ENCODE results near the gene ZNF441. TPM values are rescaled to one million over a fixed set of nuclear protein-coding genes. Genes with fewer than 3 reads are reported as not detected.
A peak's percentile ranks its signal among the peaks of the same experiment; 100 is the strongest.

ZNF441 gene
- total and polyA plus RNA-seq, 2 of the 13 experiments (the other 11 are each of a cell fraction or from before 2014, with no cell fraction given) = 2.8 to 10.0 TPM

DNA sequence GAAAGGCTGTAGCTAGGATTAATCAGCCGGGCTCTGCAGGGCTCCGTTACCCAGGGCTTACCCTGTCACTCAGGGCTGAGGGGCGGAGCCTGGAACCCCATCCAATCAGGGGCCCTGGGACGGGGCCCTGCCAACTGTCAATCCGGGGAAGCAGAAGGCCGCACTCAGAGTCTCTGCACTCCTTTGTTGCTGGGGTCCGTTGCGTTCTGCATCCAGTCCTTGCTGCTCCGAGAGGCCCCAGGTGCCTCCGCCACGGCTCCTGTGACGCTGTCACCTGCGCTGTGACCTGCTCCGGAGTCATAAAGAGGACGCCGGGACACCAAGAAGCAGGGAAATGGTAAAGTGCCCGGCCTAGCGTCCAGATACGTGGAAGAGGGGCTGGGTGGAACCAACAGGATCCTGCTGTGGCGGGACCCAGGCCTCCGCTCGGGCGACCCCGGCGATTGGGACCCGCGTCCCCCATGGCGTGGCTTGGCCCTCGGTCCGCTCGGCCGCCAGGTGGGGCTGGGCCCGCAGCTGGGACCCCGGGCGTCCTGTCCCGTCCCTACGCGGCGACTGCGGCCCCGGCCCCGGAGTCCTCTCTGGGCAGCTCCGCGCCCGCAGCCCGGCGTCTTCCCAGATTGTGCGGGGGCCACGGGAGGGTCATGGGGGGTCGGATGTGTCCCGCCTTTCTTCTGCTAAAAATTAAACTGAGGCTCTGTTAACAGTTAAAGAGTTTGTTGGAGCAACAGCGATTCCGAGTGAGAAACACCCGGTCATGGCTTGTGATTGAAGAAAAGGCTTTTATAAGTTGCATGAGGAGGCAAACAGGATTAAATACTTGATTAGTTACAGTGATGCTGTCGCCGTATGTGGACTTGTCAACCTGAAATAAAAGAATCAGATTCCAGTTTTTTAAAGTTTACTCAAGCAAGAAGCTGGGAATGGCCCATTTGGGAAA is 31.9 kb downstream of the ZNF441 start, which contains the start of gene ZNF491 (continued):
- TF ChIP-seq, protein P1, sequence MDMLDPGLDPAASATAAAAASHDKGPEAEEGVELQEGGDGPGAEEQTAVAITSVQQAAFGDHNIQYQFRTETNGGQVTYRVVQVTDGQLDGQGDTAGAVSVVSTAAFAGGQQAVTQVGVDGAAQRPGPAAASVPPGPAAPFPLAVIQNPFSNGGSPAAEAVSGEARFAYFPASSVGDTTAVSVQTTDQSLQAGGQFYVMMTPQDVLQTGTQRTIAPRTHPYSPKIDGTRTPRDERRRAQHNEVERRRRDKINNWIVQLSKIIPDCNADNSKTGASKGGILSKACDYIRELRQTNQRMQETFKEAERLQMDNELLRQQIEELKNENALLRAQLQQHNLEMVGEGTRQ (IDR thresholded peaks at IDR 0.05; ENCODE audit: low read depth, low read length) = no peak
- TF ChIP-seq, protein P1 (CRISPR knock-in tag; IDR thresholded peaks at IDR 0.05; ENCODE audit: borderline replicate concordance) = no peak
- TF ChIP-seq MLLT10 (CRISPR knock-in tag; IDR thresholded peaks at IDR 0.05) = no peak
- TF ChIP-seq ZNF335 (CRISPR knock-in tag; IDR thresholded peaks at IDR 0.05) = no peak
- TF ChIP-seq TOE1 (CRISPR knock-in tag; IDR thresholded peaks at IDR 0.05) = no peak
- TF ChIP-seq NFRKB (IDR thresholded peaks at IDR 0.05) = no peak
- TF ChIP-seq ATAD3A (CRISPR knock-in tag; IDR thresholded peaks at IDR 0.05) = no peak
- peak; percentile 64; the same call in 1 of the 2 replicates for TF ChIP-seq ZNF329 (CRISPR knock-in tag; IDR thresholded peaks at IDR 0.05; ENCODE audit: low read depth)
- TF ChIP-seq KLF12 (CRISPR knock-in tag; IDR thresholded peaks at IDR 0.05; ENCODE audit: borderline replicate concordance) = no peak; the same call in none of the 2 replicates
- TF ChIP-seq ADNP (CRISPR knock-in tag; IDR thresholded peaks at IDR 0.05) = no peak
- TF ChIP-seq ZNF788 (CRISPR knock-in tag; IDR thresholded peaks at IDR 0.05; ENCODE audit: borderline replicate concordance) = peak; percentile 8; the same call in 1 of the 2 replicates
- TF ChIP-seq SNAPC5 (CRISPR knock-in tag; IDR thresholded peaks at IDR 0.05; ENCODE audit: borderline replicate concordance) = no peak
- no peak for TF ChIP-seq FUBP1 (CRISPR knock-in tag; IDR thresholded peaks at IDR 0.05; ENCODE audit: borderline replicate concordance)
- TF ChIP-seq, protein P2, sequence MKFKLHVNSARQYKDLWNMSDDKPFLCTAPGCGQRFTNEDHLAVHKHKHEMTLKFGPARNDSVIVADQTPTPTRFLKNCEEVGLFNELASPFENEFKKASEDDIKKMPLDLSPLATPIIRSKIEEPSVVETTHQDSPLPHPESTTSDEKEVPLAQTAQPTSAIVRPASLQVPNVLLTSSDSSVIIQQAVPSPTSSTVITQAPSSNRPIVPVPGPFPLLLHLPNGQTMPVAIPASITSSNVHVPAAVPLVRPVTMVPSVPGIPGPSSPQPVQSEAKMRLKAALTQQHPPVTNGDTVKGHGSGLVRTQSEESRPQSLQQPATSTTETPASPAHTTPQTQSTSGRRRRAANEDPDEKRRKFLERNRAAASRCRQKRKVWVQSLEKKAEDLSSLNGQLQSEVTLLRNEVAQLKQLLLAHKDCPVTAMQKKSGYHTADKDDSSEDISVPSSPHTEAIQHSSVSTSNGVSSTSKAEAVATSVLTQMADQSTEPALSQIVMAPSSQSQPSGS (CRISPR knock-in tag; IDR thresholded peaks at IDR 0.05) = no peak
- no peak for TF ChIP-seq HMGXB3 (CRISPR knock-in tag; IDR thresholded peaks at IDR 0.05; ENCODE audit: borderline replicate concordance)
- no peak for TF ChIP-seq ELK4 (CRISPR knock-in tag; IDR thresholded peaks at IDR 0.05; ENCODE audit: borderline replicate concordance)
- TF ChIP-seq PCBP2 (optimal IDR thresholded peaks at IDR 0.05; ENCODE audit: low read depth, low read length, poor library complexity, severe bottlenecking) = no peak

Data from HepG2 (cell line).